Measurements from ENCODE around the gene EGLN1.

The EGLN1 gene

GRCh38 chr1:231420959-231421545 is 1.0 kb downstream of the EGLN1 start:
- DNase-seq (ENCODE audit: low read depth), result peak; percentile 20

- no peak for DNase-seq (ENCODE audit: low read depth)
These were observed 1.7 kb downstream of the EGLN1 start for GRCh38 chr1:231420299-231420958.

- DNase-seq (ENCODE audit: low read depth), result no peak
These were observed 2.3 kb downstream of the EGLN1 start for GRCh38 chr1:231419738-231420298.

GRCh38 chr1:231419147-231419546 is 2.9 kb downstream of the EGLN1 start:
- DNase-seq (ENCODE audit: low read depth), result no peak

GRCh38 chr1:231418741-231419107 is 3.4 kb downstream of the EGLN1 start:
- DNase-seq (ENCODE audit: low read depth), result no peak

- DNase-seq (ENCODE audit: low read depth), result no peak
These were observed 3.9 kb downstream of the EGLN1 start for GRCh38 chr1:231418101-231418740.

- no peak for DNase-seq (ENCODE audit: low read depth)
These were observed 4.6 kb downstream of the EGLN1 start for GRCh38 chr1:231417513-231417912.

- no peak for DNase-seq (ENCODE audit: low read depth)
These were observed 5.2 kb downstream of the EGLN1 start for GRCh38 chr1:231416901-231417300.

GRCh38 chr1:231415018-231415583 is 7.0 kb downstream of the EGLN1 start:
- no peak for DNase-seq (ENCODE audit: low read depth)

- no peak for DNase-seq (ENCODE audit: low read depth)
These were observed 7.6 kb downstream of the EGLN1 start for GRCh38 chr1:231414260-231415016.

GRCh38 chr1:231413749-231414082 is 8.4 kb downstream of the EGLN1 start:
- no peak for DNase-seq (ENCODE audit: low read depth)

- no peak for DNase-seq (ENCODE audit: low read depth)
These were observed 11.0 kb downstream of the EGLN1 start for GRCh38 chr1:231411036-231411531.

GRCh38 chr1:231410036-231410612 is 12.0 kb downstream of the EGLN1 start:
- no peak for DNase-seq (ENCODE audit: low read depth)

- no peak for DNase-seq (ENCODE audit: low read depth)
These were observed 13.5 kb downstream of the EGLN1 start for GRCh38 chr1:231408528-231409094.

GRCh38 chr1:231407547-231408396 is 14.3 kb downstream of the EGLN1 start:
- DNase-seq (ENCODE audit: low read depth), result no peak

GRCh38 chr1:231407049-231407448 is 15.0 kb downstream of the EGLN1 start:
- no peak for DNase-seq (ENCODE audit: low read depth)

- no peak for DNase-seq (ENCODE audit: low read depth)
These were observed 17.8 kb downstream of the EGLN1 start for GRCh38 chr1:231404318-231404717.

GRCh38 chr1:231401478-231401877 is 20.6 kb downstream of the EGLN1 start:
- no peak for DNase-seq (ENCODE audit: low read depth)

GRCh38 chr1:231397886-231398671 is 24.0 kb downstream of the EGLN1 start:
- no peak for DNase-seq (ENCODE audit: low read depth)

GRCh38 chr1:231396643-231397042 is 25.4 kb downstream of the EGLN1 start:
- no peak for DNase-seq (ENCODE audit: low read depth)
